HG03571 (cell line): ENCODE data around the gene TBC1D14.
A peak's percentile ranks its signal among the peaks of the same experiment; 100 is the strongest.

Experiments
- ATAC-seq: cut with Tn5 transposase; IDR thresholded peaks from one replicate; pipeline ENCODE4 v1.9.1; 2021; ENCODE audit not compliant: unreplicated experiment

The TBC1D14 gene

DNA sequence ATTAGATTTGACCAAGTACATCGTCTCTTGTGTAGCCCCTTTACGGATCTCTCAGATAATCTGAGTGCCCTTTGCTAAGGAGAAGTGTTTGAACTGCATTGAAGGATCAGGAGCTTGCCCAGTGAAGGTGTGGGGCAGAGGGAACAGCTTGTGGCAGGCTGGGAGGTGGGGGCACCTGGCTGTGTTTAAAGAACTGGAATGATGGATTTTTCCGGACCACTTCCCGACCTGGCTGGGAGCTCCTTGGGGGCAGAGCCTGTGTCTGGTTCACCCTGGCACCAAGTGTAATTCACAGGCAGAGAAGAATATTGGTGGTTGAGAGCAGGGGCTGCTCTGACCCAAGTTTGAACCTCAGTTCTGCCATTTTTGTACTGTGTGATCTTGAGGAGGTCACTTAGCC lies 18.5 kb downstream of the TBC1D14 start:
- ATAC-seq = no peak

GRCh38 chr4:6929339-6929811 lies 19.7 kb downstream of the TBC1D14 start:
- ATAC-seq = no peak

- ATAC-seq = no peak
Measured at GRCh38 chr4:6929812-6930464, 20.3 kb downstream of the TBC1D14 start.

- ATAC-seq = no peak
Measured at GRCh38 chr4:6932475-6932874, 22.8 kb downstream of the TBC1D14 start.

DNA sequence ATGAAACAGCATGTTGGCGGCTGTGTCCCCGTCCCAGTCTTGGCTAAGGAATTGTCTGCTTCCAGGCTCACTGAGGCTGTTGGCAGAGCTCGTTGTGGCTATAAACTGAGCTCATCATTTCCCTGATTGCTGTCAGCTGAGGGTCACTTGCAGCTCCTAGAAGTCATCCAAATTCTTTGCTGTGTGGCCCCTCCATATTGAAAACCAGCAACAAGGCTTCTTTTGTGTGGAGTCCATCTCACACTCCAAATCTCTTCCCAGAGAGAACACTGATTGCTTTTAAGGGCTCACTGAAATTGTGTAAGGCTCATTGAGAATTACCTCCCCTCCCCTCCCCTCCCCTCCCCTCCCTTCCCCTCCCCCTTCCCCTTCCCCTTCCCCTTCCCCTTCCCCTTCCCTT lies 23.3 kb downstream of the TBC1D14 start:
- no peak for ATAC-seq

DNA sequence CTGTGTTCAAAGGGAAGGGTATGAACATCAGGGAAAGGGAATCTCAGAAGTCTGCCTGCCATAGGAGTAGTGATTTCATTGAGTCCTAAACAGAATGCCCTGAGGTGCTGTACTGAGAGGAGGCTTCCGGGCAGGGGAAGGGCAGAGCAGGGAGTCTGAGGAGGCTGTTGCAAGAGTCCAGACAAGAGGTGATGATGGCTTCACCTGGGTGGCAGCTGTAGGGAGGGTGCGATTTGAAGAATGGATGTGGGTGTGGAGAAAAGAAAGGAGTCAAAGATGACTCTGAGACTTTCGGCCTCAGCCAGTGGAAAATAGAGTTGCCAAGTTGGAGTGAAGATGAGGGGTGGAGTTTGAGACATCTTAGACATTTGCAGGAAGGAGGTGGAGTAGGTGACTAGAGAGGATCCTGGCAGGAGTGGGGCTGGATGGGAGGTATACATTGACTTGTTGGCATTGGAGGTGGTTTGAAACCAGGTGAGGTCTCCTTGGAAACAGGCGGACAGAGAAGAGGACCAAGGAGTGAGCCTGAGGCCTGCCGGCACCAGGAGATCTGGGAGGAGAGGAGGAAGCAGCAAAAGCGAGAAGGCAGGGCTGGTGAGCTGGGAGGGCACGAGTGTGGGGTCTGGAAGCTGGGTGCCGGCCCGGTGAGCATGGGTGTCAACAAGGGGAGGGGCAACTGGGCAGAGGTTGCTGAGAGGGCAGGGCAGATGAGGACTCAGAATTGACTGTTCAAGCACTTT lies 24.2 kb downstream of the TBC1D14 start:
- ATAC-seq = no peak

DNA sequence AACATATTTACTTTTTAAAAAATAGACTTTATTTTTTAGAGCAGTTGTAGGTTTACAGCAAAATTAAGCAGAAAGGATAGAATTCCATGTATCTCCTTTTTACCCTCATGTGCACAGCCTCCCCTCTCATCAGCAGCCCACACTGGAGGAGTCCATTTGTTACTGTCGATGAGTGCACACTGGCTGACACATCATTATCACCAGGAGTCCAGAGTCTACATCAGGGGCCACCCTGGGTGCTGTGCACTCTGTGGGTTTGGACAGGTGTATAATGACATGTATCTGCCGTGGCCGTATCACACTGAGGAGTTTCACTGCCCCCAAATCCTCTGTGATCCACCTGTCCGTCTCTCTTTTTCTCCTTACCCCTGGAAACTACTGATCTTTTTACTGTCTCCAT lies 26.3 kb downstream of the TBC1D14 start:
- ATAC-seq = no peak

DNA sequence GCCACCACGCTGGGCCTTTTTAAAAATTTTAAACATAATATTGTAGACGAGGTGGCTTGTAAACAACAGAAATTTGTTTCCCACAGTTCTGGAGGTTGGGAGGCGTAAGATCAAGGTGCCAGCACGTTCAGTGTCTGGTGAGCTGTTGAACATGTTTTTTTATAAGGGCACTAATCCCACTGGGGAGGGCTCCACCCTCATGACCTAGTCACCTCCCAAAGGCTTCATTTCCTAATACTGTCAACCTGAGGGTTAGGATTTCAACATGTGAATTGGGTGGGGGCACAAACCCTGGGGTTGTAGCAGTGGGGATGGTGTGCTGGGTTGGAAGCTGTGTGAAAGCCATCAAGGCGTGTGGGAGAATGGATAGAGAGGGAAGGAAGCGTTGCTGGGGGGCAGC lies 27.6 kb downstream of the TBC1D14 start:
- ATAC-seq = no peak

GRCh38 chr4:6937754-6938153 lies 28.1 kb downstream of the TBC1D14 start:
- ATAC-seq = no peak

DNA sequence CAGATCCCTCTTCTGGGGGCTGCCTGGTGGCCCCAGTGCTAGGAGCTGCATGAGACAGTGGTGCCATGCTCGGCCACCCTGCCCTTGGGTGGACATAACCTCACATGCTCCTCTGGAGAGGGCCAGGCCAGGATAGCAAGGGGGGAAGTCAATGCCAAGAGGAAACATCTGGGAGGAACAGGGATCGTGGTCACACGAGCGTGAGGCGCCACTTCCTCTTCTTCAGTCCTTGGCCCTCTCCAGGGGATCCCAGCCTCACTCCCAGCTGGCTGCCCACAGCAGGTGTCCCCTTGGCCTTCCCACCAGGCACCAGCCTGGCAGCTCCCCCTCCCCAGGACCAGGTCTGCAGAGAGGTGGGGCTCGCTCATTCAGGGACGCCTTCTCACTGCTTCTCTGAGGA lies 28.6 kb downstream of the TBC1D14 start:
- ATAC-seq = no peak

- ATAC-seq = no peak
Measured at GRCh38 chr4:6938647-6939271, 29.1 kb downstream of the TBC1D14 start.

- ATAC-seq = peak; percentile 42
Measured at GRCh38 chr4:6939761-6940743, 30.4 kb downstream of the TBC1D14 start.

- no peak for ATAC-seq
Measured at GRCh38 chr4:6940744-6941137, 31.1 kb downstream of the TBC1D14 start.

DNA sequence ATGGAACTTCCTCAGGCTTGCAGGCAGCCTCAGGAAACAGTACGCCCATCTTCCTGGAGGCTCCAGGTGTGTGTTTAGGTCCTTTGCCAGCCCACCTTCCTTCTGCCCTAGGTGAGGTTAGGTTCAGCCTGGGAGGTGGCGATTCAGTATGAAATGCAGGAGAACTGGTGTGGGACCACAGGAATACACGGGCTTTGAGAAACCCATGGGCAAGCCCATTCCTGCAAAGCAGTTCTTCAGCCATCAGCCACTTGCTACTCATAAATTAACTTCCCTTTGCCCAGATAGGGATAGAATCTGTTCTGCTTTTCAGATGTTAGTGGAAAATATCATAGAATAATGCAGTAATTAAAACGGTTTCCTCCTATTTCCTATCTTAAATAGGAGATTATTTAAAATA lies 32.2 kb downstream of the TBC1D14 start:
- no peak for ATAC-seq

GRCh38 chr4:6942238-6942800 lies 32.7 kb downstream of the TBC1D14 start:
- ATAC-seq = peak; percentile 57

- ATAC-seq = no peak
Measured at GRCh38 chr4:6943012-6943884, 33.6 kb downstream of the TBC1D14 start.

- ATAC-seq = no peak
Measured at GRCh38 chr4:6943885-6944225, 34.2 kb downstream of the TBC1D14 start.

- ATAC-seq = no peak
Measured at GRCh38 chr4:6944301-6945051, 34.9 kb downstream of the TBC1D14 start.

DNA sequence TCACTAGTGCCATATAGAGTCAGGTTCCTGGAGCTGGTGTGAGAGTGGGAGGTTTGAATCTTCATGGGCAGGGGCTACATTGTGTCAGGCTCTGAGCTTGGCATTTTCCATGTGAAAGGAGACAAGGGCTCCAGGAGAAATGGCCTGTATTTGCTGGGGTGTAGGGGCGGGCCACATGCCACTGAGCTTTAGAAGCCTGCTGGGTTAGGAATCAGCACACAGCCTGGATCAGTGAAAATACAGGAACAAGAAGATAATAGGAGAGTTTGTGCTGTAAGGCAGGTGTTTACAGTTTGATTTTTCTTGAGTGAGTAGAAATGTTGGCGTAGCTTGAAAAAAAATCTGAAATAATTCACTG lies 35.4 kb downstream of the TBC1D14 start:
- ATAC-seq = no peak
